ENCODE data around the gene HOXD1.

The HOXD1 gene

GRCh38 chr2:176160251-176160985 is 28.1 kb upstream of the HOXD1 start:
- no peaks in the 10 kb centered on the region for H3K4me1 ChIP-seq
- TF ChIP-seq CTCF (IDR thresholded peaks at IDR 0.05): no peak
- no peak overlapping the region for H3K9ac ChIP-seq
- H3K27ac ChIP-seq: no peak overlapping the region
- no peaks in the 10 kb centered on the region for H3K9me3 ChIP-seq (ENCODE audit: control insufficient read depth, low read length)
- no peak overlapping the region for H3K4me3 ChIP-seq (ENCODE audit: low read depth, low read length)
- H3K27me3 ChIP-seq (ENCODE audit: control insufficient read depth, insufficient read depth, low read length): peaks cover 42% of the 10 kb centered on the region
- peaks cover 3% of the 10 kb centered on the region for H3K36me3 ChIP-seq (ENCODE audit: control insufficient read depth, insufficient read depth, low read length)
- no peaks in the 10 kb centered on the region for H3K79me2 ChIP-seq
- no peak overlapping the region for H2AFZ ChIP-seq
- H3K4me2 ChIP-seq (ENCODE audit: low read length): no peak overlapping the region

- H3K27me3 ChIP-seq (ENCODE audit: control insufficient read depth, insufficient read depth, low read length): peaks cover 46% of the 10 kb centered on the region
- no peaks in the 10 kb centered on the region for H3K4me1 ChIP-seq
- no peaks in the 10 kb centered on the region for H3K79me2 ChIP-seq
- H3K36me3 ChIP-seq (ENCODE audit: control insufficient read depth, insufficient read depth, low read length): peaks cover 3% of the 10 kb centered on the region
- no peak overlapping the region for H3K27ac ChIP-seq
- no peak overlapping the region for H3K9ac ChIP-seq
- no peak overlapping the region for H3K4me3 ChIP-seq (ENCODE audit: low read depth, low read length)
- H3K4me2 ChIP-seq (ENCODE audit: low read length): no peak overlapping the region
- H2AFZ ChIP-seq: no peak overlapping the region
- TF ChIP-seq CTCF (IDR thresholded peaks at IDR 0.05): no peak
- no peaks in the 10 kb centered on the region for H3K9me3 ChIP-seq (ENCODE audit: control insufficient read depth, low read length)
Measured at GRCh38 chr2:176160986-176161824, 27.3 kb upstream of the HOXD1 start.

- peaks cover 40% of the 10 kb centered on the region for H3K27me3 ChIP-seq (ENCODE audit: control insufficient read depth, insufficient read depth, low read length)
- H3K79me2 ChIP-seq: no peaks in the 10 kb centered on the region
- no peak overlapping the region for H3K9ac ChIP-seq
- H2AFZ ChIP-seq: no peak overlapping the region
- H3K36me3 ChIP-seq (ENCODE audit: control insufficient read depth, insufficient read depth, low read length): peaks cover 3% of the 10 kb centered on the region
- H3K9me3 ChIP-seq (ENCODE audit: control insufficient read depth, low read length): no peaks in the 10 kb centered on the region
- H3K4me1 ChIP-seq: no peaks in the 10 kb centered on the region
- no peak overlapping the region for H3K4me3 ChIP-seq (ENCODE audit: low read depth, low read length)
- no peak overlapping the region for H3K27ac ChIP-seq
- no peak for TF ChIP-seq CTCF (IDR thresholded peaks at IDR 0.05)
- H3K4me2 ChIP-seq (ENCODE audit: low read length): no peak overlapping the region
Measured at GRCh38 chr2:176161825-176162626, 26.4 kb upstream of the HOXD1 start.

- Histone ChIP-seq H3K27ac (no peak overlapping the region), H3K79me2 (no peaks in the 10 kb centered on the region), H3K36me3 (ENCODE audit: control insufficient read depth, insufficient read depth, low read length) (peaks cover 3% of the 10 kb centered on the region), H3K9me3 (ENCODE audit: control insufficient read depth, low read length) (no peaks in the 10 kb centered on the region), H3K4me1 (no peaks in the 10 kb centered on the region), H3K4me3 (ENCODE audit: low read depth, low read length) (no peak overlapping the region), H3K4me2 (ENCODE audit: low read length) (no peak overlapping the region), H3K9ac (no peak overlapping the region), H2AFZ (no peak overlapping the region), H3K27me3 (ENCODE audit: control insufficient read depth, insufficient read depth, low read length) (peaks cover 33% of the 10 kb centered on the region)
- no peak for TF ChIP-seq CTCF (IDR thresholded peaks at IDR 0.05)
Measured at GRCh38 chr2:176162911-176163671, 25.4 kb upstream of the HOXD1 start.
